GM20431 (cell line): Measurements from ENCODE around the gene RASAL3.
"Not testable (repeated sequence)": the region's sequence is repeated elsewhere in the genome, so short reads cannot be mapped to it uniquely, and the experiment has no call there.

Experiments used
- in situ Hi-C: fragments of 300-500 bp; cut with MseI, MboI; formaldehyde crosslinking; loops from one replicate; pipeline ENCODE4 v1.15.0; 2020; ENCODE audit warnings: low sequenced_read_pairs; ENCODE audit not compliant: unreplicated experiment

The RASAL3 gene

DNA sequence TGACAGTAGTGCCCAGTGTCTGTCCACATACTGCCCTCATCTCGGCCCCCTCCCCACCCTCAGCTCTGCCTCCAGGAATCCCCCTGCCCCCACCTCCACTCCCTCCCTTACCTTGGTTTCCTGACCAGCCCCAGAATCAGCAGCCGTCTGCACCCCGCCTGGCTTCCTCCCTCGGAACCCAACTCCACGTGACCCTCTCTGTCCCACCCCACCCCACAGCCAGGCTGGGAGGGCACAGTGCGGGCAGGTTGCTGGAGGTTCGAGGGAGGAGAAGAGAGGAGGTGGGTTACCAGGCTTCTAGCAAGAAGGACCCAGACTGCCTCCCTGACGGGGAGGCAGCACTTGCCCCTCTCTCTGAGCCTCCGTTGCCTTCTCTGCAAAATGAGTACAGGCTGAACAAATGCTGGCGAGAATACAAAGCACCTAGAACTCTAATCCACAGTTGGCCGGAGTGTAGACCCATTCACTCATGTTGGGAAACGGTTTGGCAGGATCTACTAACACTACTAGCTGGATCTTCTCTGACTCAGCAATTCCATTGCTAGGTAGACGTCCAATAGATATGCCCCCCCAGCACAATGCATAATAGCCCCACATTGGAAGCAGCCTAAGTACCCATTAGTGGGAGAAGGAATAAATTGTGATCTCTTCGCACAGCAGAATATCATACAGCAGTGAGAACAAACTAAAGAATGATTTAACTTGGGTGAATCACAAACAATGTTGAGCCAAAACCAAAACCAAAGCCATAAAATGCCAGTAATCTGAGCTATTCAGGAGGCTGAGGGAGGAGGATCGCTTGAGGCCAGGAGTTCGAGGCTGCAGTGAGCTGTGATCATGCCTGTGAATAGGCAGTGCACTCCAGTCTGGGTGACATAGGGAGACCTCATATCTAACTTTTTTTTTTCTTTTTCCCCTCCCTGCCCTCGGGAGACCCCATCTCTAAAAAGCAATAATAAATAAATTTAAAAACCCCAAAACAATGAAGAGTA, at the start of gene RASAL3:
TSS of gene RASAL3 (minus strand) at position 151 of the 992 bp plus-strand sequence. CDS start 186 bp downstream, outside the sequence.
- in situ Hi-C loops: no loop called here

DNA sequence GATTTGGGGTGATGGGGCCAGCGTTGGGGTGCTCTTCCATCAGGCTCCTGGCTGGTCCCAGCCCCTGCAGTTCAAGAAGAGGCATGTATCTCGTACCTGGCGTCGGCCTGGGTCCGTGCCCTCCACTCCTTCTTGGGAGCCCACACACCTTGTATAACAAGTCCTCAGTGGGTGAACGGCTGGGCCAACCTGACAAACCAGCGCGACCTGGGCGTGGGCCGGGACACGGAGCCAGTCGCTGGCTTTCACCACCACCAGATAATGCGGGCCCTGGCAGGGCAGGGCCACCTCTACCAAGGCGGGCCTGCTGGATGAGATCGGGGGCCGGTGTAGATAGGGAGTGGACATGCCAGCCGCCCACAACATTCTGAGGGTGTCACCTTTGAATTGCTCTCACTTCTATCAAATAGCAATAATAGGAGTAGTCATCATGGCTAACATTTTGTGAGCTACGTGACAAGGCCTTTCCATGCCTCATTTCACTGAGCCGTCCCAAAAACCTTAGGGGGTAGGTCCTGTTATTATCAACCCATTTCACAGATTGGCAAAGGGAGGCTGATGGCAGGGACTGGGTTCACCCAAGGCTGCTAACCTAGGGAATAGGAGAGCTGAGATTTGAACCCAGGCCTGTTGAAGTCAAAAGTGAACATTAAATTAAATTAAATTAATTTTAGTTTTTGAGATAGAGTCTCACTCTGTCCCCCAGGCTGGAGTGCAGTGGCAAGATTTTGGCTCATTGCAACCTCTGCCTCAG, 47.5 kb upstream of the RASAL3 start:
- in situ Hi-C loops: no loop called here

DNA sequence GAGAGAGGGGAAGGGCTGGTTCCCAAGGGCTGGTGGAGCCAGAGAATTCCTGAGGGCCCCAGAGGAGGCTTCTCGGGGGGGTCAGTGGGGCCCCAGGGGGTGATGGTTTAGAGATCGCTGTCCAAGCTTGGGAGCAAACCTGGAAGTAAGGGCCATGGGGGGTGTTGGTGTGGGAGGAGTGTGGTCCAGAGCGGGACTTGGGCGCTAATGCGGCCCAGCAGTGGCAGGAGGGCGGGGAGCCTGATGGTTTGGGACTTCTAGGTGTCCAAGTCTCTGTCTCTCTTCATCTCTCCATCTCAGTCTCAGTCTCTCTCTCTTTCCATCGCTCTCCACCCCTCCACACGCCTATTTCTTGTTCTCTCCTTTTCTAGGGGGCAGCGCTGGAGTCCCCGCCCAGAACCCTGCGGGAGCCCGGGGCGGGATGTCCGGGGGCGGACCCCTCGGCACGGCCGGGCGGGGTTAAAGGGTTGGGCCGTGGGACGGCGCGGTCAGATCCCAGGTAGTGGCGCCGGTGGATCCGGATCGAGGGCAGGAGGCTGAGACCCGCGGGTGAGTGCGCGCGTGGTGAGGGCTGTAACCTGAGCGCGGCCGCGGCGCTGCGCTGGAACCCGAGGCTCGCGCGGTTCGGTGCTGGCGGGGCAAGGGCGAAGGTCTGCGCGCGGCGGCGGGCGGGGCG, 43.8 kb upstream of the RASAL3 start, which contains the start of gene CYP4F22:
TSS of gene CYP4F22 (plus strand) at position 491 of the 676 bp plus-strand sequence. CDS start 16,812 bp downstream, outside the sequence.
- in situ Hi-C loops: no loop called here

DNA sequence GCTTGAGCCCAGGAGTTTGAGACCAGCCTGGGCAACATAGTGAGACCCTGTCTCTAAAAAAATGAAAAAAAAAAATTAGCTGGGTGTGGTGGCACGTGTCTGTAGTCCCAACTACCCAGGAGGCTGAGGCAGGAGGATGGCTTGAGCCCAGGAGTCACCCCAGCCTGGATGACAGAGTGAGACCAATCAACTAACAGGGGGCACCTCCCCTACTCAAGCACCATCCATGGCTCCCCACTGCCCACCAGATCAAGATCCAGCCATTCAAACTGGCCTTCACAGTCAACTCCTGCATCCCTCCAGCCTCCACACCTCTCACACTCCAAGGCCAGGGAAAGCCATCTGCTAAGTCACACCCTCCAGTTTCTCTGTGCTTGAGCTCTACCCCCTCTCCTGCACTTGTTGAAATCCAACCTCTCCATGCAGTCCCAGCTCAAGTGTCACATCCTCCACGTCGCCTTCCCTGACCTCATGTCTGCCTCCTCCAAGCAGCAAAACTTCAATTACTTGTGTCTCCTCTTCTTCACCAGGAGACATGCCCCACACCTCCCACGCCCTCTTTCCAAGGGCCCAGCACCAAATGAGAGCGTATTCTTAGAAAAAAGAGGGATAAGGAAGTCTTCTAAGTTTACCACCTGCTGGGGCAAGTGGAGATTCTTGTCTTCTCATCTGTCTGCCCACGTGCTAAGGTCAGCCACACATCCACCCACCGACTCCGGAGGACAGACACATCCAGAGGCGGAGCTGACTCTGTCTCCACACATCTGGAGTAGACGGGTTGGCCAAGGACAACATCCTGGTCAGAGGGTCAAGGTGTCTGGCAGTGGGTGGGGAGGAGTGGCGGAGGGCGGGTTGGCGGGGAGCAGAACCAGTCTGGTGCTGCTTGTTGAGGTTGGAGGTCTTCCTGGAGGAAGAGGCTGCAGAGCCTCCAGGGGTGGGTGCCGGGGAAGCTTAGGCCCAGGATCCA, 43.0 kb upstream of the RASAL3 start:
- in situ Hi-C loops: no loop called here

DNA sequence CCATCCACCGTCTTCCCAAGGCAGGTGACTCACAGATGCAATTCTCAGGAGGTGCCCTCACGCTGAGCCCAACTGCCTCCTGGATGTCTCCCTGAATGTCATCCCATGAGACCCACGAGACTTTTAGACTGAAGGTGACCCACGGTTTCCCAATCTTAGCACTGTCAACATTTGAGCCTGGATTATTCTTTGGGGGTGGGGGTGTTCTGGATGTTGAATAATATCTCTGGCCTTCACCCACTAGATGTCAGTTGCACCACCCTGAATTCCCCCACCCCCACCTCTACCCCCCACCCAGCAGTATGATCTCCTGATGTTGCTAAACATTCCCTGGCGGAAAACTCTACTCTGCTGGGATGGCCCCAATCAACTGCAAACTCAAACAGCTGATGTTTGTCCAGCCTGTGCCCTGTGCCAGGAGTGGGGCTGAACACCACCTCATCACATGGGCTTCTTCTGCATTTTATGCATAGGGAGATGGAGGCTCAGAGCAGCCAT, 41.8 kb upstream of the RASAL3 start:
- in situ Hi-C loops: no loop called here

DNA sequence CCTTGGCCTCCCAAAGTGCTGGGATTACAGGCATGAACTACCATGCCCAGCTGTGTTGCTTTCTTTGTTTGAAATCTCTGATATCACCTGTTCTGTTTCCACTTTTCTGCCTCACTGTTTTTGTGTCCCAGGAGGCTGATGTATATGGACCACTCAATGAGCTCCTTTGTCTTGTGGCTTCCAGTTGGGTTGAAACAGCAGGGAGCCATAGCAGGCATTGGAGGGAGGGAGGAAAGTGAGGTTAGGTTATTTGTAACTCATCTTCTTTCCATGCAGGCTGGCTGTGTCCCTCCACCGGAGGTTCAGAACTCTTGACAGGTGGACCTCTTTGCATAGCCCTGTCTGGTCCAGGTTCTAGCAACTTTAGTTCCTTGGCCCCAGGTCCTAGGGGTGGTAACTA, 37.9 kb upstream of the RASAL3 start:
- in situ Hi-C loops: no loop called here

DNA sequence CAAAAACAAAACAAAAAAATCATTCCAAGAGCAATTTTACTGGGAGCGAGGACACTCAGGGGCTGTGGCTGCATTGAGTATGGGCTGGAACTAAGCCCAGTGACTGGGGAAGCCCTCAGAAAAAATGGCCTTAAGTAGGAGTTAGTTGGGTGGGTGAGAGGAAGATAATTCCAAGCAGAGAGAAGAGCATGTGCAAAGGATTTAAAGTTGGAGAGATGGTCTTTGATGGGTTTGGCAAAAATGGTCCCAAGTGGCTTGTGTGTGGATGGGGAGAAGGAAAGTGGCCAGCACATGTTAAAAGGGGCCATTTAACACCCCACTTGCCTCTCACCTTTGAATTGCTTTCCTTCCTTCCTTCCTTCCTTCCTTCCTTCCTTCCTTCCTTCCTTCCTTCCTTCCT, 37.3 kb upstream of the RASAL3 start:
- in situ Hi-C loops: no loop called here

DNA sequence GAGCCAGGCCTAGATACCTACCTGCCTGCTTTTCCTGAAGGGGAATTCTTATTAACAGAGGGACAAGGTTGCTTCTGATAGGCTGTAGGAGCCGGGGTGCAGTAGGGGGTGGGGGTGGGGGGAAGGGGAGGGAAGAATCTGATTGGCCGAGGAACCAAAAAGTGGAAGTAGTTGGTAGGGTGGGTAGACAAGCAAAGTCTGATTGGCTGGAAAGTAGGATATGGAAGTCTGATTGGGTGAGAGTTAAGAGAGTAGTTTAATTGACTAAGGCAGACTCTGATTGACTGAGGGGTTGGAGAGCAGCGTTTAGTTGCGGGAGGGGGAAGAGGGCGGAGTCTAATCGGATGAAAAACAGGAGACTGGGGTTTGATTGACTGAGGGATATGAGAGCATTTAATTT, 34.6 kb upstream of the RASAL3 start:
- in situ Hi-C loops: no loop called here

DNA sequence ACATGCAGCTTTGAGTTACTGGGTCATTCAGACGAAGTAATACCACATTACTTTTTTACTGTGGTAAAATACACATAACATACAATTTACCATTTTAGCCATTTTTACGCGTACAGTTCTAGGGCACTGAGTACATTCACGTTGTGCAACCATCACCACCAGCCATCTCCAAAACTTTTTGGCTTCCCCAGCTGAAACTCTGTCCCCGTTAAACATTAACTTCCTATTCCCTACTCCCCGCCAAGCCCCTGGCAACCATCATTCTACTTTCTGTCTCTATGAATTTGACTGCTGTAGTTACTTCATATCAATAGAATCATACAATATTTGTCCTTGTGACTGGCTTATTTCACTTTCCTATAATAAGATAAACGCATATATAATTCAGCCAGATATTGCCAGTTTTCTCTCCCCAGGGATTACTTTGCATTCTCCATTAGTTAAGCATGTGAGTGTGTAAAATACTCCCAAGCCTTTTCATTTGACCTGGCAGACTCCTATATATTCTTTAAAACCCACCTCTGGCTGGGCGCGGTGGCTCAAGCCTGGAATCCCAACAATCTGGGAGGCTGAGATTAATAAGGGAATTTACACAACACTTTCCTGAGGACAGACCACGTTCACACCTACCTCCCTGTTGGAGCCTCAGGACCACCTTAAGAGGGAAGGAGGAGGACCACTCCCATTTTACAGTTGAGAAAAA, 34.0 kb upstream of the RASAL3 start:
- in situ Hi-C loops: no loop called here

DNA sequence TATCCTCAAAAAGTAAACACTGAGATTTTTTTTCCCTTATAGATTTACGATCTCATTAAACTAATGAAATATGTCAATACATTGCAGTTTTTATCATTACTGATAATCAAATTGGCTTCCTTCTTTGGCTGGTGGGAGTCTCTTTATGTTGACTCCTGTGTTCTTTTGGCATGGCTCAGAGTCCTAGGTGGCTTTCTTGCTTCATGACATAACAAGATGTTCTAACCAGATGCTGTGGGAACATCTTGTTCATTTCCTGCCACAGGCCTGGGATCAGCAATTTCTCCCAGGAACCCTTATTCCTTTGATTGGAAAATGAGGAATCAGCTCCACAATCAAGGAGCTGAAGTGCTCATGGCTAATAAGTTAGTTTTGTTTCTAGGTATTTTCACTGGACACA, 30.8 kb upstream of the RASAL3 start:
- in situ Hi-C loops: no loop called here

DNA sequence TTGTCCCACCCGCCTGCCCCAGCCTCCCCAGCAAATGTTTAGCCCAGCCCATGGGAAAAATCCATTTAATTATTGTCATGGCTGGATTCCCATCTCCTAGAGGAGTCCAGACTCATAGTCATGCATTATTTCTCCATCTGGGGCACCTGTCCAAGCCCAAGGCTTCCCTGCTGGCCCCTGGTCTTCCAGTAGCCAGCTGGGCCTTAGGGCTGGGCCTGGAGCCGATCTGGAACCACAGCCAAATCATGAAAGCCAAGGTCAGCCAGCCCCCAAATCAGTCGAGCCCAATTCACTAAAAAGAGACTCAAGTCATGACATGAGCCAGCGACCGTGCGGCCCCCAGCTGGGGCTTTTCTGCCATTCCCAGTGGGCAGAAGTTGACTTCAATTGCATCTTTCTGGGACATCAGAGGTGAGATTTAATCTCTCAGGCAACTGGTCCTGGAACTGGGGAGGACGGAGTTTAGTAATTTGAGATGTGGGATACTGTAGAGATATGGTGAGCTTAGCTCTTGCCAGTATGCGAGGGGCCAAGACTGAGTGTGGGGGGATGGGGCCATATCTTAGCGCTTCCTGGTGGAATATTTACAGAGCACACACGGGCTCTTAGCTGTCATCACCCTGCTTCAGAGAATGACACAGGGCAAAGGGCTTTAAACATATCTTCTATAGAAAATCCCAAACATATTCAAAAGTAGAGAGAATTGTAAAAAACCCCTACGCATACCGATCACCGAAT, 24.3 kb upstream of the RASAL3 start:
- in situ Hi-C loops: no loop called here

DNA sequence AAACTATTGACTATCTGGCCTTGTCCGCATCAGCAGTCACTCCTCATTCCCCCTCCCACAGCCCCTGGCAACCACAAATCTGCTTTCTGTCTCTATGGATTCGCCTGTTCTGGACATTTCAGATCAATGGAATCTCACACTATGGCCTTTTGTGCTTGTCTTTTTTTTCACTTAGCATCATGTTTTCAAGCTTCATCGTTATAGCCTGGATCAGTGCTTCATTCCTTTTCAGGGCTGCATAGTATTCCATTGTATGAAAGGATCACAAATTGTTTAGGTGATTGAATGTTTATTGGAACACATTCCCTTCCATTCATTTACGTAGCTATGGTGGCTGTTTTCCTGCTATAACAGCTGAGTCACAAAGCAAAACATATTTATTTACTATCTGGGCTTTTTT, 22.7 kb upstream of the RASAL3 start:
- in situ Hi-C loops: no loop called here

DNA sequence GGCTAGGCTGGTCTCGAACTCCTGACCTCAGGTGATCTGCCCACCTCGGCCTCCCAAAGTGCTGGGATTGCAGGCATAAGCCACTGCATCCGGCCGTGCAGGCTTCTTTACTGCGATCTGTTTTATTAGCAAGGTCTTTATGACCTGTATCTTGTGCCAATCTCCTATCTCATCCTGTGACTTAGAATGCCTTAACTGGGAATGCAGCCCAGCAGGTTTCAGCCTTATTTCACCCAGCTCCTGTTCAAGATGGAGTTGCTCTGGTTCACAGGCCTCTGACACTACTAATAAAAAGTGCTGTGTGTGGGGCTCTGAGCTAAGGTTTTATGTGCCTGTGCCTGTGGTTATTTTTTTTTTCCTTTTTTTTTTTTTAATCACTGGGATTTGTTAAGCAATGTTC, 21.4 kb upstream of the RASAL3 start:
- in situ Hi-C loops: not testable (repeated sequence)

DNA sequence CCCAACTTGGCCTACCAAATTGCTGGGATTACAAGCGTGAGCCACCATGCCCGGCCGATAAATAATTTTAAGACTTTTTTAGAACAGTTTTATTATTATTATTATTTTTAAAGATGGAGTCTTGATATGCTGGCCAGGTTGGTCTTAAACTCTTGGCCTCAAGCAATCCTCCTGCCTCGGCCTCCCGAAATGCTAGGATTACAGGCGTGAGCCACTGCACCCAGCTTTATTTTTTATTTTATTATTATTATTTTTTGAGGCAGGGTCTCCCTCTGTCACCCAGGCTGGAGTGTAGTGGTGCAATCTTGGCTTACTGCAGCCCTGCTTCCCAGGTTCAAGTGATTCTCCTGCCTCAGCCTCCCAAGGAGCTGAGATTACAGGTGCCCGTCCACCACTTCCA, 16.7 kb upstream of the RASAL3 start:
- in situ Hi-C loops: not testable (repeated sequence)

DNA sequence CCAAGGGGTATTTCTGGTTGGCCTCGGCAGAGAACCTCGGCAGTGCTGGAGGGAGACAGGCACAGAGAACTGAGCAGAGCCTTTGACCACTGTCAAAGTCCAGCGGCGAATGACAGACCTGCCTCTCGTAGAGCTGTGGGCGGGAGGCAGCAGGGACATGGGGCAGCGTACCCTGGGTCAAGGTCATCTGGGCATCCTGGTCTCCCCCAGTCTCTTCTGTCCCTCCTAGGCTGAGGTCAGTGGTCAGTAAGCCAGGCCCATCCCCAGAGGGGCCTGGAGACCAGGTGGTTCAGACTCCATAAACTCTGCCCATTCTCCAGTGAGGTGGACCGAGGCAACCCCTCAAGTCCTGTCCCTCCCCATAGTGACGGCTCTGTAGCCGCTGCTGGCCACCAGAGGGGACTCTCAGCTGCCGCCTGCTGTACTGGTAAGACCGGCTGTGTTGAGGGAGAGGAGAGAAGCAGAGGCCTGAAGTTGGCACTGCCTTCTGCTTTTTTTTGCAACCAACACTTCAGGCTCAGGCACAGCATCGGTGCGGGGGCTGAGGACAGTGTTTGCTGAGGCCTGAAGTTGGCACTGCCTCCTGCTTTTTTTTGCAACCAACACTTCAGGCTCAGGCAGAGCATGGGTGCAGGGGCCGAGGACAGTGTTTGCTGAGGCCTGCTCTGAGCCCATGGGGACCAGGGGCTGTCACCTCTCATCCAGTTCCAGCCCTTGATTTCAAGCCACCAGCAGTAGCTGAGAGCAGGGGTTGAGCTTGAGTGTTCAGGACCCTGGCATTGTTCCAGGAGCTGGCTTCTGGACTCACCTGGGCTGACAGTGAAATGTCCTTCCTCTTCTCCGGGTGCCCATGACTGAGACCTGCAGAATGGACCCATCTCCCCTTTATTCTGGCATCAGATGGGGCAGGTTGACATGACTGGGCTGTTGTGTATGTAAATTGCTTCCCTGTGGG, 15.3 kb upstream of the RASAL3 start, which contains the start of gene PGLYRP2:
TSS of gene PGLYRP2 (minus strand) at position 111 of the 955 bp plus-strand sequence. CDS start 130 bp downstream, outside the sequence.
- in situ Hi-C loops: no loop called here

DNA sequence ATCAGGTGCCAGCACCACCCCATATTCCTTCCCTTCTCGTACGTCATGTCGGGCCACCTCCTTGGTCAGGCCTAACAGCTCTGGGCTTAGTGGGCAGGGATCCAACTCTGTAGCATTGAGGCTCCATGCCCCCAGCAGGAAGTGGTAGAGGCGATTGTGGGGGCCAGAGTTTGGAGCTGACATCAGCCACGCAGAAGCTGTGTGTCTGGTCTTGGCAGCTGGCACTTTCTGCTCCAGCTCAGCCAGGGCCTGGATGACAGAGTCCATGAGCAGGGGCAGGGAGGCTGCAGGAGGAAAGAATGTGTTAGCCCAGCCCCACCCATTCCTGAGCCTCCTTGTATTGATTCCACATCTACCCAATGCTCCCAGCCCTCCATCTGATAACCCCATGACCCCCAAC, 12.0 kb upstream of the RASAL3 start:
- in situ Hi-C loops: no loop called here

DNA sequence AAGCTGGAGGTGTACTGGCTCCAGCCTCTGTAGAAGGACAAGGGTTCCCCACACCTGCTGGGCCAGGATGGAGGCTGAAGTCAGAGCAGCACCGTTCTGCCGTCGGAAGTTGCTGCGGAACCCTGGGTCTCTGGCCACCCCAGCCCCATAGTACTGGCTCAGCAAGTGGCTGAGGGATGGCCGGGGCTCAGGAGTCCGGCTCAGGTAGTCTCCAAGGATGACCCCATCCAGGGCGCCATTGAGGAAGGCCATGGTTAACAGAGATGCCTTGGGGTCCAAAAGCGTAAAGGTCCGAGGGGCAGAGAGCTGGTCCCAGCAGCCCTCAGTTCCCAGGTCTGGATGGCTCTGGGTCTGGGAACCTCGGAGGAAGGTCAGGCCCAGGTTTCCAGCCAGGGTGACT, 11.3 kb upstream of the RASAL3 start:
- in situ Hi-C loops: no loop called here
